ENCODE results near the gene INTS7.

Gene INTS7, protein sequence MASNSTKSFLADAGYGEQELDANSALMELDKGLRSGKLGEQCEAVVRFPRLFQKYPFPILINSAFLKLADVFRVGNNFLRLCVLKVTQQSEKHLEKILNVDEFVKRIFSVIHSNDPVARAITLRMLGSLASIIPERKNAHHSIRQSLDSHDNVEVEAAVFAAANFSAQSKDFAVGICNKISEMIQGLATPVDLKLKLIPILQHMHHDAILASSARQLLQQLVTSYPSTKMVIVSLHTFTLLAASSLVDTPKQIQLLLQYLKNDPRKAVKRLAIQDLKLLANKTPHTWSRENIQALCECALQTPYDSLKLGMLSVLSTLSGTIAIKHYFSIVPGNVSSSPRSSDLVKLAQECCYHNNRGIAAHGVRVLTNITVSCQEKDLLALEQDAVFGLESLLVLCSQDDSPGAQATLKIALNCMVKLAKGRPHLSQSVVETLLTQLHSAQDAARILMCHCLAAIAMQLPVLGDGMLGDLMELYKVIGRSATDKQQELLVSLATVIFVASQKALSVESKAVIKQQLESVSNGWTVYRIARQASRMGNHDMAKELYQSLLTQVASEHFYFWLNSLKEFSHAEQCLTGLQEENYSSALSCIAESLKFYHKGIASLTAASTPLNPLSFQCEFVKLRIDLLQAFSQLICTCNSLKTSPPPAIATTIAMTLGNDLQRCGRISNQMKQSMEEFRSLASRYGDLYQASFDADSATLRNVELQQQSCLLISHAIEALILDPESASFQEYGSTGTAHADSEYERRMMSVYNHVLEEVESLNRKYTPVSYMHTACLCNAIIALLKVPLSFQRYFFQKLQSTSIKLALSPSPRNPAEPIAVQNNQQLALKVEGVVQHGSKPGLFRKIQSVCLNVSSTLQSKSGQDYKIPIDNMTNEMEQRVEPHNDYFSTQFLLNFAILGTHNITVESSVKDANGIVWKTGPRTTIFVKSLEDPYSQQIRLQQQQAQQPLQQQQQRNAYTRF

DNA sequence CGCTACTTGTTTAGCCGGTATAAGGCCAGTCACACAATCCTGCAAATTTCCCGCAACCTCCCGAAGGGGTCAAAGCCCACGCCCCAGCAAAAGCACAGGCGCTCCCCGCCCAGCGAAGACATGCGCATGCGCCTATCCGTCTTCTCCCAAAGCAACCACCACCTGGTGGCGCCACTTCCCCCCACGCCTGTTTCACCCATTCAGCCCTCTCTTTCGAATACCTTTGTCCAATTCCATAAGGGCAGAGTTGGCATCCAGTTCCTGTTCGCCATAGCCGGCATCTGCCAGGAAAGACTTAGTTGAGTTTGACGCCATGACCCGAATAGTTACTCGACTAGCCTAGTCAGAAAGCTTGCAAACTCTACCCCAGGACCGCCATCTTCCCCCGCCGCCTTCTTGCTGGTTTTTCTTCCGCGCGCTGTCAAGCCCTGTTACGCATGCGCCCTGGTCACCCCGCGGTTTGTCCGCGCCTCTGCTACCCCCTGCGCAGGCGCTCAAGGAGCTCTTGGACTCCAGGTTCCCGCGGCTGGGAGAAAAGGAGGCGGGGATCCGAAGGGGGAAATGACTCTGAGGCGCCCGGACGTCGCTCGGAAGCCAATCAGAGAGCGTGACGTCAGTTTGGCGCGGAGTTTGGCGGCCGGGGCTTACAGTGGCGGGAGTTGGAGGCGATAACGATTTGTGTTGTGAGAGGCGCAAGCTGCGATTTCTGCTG, at the start of gene INTS7, which contains the start of gene DTL:
Gene INTS7 (minus strand): TSS at position 435 of the 712 bp plus-strand sequence. CDS start 120 bp downstream, at position 315.
Gene DTL (plus strand): TSS at position 626 of the 712 bp plus-strand sequence. CDS start 143 bp downstream, outside the sequence.
- peak; percentile 99 for DNase-seq

DNA sequence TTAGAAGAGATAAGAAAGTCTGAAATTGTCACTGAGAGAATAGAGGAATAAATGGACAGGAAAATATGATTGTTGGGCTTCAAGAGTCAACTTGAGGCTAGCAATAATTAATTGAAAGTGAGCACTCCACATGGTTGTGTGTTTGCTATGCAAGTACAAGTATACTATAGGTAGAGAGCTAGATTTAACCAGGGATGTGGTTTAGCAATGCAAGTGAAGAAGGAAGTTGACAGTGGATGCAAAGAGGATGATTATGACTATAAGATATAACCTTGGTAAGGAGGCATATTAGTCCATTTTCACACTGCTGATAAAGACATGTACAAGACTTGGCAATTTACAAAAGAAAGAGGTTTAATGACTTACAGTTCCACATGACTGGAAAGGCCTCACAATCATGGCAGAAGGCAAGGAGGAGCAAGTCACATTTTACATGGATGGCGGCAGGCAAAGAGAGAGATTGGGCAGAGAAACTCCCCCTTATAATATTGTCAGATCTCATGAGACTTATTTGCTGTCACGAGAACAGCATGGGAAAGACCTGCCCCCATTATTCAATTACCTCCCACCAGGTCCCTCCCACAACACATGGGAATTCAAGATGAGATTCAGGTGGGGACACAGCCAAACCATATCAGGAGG, 47.5 kb upstream of the INTS7 start:
- no peak for DNase-seq

DNA sequence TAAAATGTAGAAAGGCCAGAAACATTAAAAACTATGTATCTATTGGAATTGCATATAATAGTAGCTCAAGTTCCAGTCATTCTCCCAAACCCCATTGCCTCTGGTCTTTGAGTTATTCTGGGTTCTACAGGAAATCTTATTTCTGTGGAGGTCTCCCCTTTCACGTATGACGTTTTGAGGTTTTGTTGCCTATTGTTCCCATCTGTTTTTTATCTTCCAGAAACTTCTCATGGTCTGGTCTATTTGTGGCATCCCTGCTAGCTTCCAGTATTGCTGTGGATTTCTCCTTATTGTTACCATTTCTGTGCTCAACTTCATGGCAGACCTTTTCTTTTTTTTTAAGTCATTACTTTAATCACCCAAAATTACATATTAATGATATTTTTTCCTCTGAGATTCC, 43.5 kb upstream of the INTS7 start:
- no peak for DNase-seq

DNA sequence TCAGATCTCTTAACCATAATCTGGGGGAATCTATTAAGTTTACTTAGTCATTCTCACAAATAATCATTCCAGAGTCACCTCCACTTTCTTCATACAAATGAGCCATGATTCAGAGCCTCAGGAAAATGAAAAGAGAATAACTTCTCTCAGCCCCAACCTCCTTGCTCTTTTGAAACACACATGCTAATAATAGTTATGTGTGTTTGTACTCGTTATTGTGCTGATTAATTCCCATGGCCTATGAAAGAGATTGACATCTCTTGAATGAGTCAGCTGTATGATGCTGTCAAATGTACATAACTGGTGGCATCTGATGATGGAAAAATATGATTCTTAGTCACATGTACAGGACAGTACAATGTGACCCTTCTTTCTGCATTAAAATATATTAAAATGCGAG, 41.7 kb upstream of the INTS7 start:
- no peak for DNase-seq

DNA sequence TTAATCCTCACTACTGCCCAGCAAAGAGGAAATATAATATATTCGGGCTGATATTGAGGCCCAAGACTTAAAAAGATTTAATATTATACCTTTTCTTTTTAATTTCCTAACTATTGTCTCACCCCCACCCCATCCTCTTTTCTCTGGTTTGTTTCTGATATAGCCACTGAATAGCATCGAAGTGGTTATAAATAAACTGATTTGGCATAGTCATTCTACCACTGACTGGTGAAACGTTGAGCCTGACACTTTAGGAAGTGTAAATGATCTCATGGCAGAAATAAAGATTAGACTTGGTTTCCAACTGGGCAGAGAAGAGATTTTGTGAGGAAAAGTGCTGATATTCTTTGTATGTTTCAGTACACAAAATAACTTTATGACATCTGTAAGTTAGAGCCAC, 39.5 kb upstream of the INTS7 start:
- DNase-seq: no peak

DNA sequence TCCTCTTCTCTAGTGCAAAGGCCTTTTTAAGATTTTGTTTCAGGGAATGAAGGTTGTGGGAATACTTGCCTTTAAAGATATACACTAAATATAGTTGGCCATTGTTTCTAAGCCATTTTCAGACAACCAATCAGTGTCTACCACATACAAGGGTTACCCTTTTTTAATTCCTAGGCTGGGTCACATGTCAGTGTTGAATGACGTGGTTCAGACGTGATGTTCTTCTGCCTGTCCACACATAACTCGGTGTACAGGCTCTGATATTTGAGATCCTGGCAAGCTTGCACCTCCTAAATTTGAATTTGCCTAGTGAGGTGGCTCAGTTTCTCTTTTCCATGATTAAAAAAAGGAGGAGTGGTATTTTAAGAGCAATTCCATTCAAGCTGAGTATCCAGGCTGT, 39.0 kb upstream of the INTS7 start:
- DNase-seq: no peak

DNA sequence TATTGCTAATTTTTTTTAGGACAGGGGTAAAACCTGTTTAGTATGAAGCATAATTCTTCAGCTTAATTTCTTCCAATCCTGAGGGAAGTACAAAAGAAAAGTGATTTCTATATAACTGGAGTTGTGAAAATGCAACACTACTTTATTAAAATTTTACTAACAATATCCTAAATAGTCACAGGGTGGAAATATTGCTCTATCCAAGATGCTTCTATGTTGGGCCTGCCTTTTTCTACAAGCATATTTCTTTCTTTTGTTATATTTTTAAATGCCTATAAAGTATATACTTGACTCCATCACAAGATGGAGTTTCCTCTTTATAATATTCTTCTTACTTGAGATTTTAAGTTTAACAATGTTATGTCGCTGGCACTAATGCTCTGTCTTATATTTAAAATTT, 38.1 kb upstream of the INTS7 start:
- no peak for DNase-seq

DNA sequence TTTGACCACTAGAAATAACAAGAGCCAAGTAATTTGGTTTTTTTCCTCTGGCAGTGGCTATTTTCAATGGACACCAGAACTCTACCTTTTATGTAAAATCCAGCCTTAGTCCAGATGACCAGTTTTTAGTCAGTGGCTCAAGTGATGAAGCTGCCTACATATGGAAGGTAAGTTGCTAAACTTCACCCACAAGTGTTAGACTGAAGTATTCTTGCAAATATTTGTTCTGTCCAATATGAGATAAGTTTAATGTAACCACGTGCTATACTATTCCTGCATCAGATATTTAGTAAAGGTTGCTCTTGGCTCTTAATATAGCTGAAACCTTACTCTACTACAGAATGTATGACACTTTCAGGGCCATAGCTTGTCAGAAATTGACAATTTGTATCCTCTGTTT, 36.7 kb upstream of the INTS7 start:
- DNase-seq: no peak

DNA sequence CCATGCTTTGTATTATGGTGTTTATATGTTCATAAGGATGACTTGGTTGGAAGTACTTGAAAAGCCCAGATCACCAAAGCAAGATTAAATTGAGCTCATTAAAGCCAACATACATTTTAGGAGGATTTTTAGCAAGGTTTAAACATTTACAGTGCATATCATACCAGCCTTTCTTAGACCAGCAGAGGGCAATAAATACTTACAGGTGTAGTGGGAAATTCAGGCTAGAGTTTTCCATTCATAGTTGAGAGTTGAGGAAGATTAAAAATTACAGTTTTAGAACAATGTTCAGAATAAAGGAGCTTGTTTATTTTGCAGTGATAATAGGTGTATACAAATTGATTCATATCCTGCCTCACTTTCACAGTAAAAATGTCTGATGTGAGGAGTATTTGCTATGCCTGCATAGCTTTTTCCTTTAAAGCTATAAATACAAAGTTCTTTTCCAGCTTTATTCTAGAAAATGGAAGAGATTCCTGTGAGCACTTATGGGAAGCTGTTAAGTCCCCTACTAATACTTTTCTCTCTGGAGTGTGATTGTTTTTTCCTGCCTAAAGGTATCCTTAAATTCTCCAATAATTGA, 35.5 kb upstream of the INTS7 start:
- peak; percentile 10 for DNase-seq

DNA sequence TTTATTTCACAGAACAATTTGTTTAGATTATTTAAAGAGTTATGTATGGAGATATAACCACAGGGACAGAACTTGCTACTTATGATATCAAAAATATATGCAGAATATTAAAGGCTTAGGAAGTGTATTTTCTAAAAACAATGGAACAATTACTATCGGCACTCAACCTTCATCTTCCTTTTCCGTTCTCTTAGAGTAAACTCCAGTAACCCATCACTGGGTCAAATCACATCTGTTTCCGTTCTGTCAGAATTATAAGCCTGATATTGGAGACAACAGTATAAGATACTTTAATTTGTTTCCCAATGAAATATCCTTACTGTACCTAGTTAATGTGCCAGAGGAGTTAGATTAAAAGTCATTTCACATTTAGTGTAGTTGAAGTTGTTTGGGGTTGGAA, 32.4 kb upstream of the INTS7 start:
- no peak for DNase-seq

DNA sequence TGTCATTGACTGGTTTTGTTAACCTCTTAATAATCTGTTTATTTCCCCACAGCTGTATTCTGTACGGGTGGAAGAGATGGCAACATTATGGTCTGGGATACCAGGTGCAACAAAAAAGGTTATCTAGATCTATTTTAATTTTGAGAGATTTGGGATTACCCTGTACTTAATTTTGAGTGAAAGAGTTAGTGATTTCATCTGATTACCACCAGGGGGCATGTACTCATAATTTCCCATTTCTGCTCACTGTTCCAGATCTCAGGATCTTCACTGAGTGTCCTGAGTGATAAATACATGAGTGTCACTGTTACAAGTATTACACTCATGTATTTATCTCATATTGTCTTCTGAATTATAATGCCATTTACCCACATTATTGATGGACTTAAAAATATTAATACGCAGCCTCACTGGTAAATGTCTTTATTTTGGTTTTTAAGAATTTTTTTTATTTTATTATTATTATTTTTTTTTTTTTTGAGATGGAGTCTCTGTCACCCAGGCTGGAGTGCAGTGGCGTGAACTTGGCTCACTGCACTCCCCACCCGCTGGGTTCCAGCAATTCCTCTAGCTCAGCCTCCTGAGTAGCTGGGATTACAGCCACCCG, 27.6 kb upstream of the INTS7 start:
- peak; percentile 36 for DNase-seq

DNA sequence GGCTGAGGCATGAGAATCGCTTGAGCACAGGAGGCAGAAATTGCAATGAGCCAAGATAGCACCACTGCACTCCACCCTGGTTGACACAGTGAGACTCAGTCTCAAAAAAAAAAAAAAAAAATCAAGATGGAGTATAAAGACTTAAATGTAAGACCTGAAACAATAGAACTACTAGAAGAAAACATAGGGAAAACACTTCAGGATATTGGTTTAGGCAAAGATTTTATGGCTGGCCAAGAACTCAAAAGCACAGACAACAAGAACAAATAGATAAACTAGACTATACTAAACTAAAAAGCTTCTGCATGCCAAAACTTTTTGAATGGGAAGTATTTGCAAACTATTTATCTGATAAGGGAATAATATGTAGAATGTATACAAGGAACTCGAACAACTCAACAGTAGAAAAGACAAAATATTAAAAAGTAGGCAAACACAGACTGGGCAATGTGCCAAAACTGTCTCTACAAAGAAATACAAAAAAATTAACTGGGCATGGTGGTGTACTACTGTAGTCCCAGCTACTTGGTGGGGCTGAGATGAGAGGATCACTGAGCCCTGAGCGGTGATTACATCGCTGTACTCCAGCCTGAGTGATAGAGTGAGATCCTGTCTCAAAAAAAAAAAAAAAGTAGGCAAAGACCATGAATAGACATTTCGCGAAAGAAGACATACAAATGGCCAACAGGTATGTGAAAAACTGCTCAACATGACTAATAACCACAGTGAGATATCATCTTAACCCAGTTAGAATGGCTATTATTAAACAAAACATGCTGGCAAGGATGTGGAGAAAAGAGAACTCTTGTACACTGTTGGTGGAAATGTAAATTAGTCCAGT, 25.5 kb upstream of the INTS7 start:
- no peak for DNase-seq

DNA sequence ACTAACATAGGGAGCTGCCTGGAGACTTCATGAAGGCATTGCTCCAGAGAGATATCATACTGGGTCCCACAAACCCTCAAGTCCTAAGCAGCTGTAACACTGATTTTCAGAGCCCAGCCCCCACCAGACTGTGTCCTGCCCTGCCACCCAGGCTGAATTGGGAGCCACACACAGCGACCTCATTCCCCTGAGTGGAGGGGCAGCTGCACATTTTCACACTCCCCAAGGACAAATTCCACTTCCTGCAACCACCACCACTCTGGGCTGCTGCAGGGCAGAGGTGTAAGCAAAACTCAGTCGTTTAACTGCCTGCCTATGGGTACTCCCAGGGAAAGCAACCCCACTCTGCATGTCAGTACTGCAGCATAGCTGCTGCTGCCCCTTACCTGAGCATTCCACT, 20.0 kb upstream of the INTS7 start:
- no peak for DNase-seq

DNA sequence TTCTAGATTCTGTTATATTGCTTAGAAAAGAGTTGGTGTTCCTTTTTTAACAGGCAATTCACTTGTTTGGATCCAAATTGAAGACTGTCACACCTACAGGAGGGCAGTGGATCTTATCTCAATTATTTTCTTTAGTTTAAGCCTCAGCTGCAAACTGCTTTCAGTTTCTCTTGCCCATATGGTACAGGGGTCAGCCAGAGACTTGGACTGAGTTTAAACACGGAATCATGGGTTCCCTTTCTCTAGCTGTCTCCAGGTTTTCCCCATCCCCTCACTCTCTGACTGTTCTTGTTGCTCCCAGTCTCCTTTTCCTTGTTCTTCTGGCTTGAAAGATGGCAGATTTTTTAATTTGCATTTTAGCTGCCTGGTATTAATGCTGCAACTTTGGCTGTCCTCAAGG, 18.6 kb upstream of the INTS7 start:
- no peak for DNase-seq

DNA sequence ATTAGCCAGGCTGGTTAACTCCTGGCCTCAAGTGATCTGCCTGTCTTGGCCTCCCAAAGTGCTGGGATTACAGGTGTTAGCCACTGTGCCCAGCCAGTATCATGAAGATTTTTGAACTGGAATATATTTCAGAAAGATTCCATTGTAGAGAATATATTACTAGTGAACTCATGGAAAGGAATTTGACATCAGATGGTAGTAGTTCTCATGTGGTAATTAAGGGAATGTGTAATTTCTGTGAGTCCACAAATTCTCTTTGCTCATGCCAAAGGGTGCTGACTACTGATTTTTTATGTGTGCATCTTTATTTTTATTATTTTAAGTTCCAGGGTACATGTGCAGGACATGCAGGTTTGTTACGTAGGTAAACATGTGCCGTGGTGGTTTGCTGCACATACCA, 10.6 kb upstream of the INTS7 start:
- no peak for DNase-seq

DNA sequence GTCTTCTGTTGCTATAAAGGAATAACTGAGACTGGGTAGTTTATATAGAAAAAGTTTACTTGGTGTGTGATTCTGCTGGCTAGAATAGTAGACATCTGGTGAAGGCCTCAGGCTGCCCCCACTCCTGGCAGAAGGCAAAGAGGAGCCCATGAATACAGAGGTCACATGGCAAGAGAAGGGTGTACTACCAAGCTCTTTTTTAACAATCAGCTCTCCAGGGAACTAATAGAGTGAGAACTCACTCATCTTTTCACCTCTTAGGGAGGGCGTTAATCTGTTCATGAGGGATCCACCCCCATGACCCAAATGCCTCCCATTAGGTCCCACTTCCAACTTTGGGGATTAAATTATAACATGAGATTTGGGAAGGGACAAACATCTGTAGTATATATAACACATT, 9.5 kb upstream of the INTS7 start:
- DNase-seq: no peak

DNA sequence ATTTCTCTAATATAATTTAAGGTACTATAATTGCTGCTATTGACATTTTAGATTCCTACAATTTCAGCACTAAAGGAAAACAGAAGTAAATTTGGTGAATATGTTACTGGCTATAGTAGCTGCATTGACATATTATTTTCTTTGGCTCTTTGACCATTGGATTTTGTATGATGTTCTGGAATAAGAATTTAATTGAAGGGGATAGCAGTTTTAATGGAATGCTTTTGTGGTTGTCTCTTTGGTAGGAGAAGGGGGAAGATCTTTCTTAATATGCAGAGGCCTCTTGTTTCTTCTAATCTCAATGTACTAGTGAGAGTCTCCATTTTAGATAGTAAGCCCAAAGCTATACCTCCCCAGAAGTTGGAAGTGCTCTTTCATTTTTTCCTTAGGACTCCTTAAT, 7.1 kb upstream of the INTS7 start:
- no peak for DNase-seq

DNA sequence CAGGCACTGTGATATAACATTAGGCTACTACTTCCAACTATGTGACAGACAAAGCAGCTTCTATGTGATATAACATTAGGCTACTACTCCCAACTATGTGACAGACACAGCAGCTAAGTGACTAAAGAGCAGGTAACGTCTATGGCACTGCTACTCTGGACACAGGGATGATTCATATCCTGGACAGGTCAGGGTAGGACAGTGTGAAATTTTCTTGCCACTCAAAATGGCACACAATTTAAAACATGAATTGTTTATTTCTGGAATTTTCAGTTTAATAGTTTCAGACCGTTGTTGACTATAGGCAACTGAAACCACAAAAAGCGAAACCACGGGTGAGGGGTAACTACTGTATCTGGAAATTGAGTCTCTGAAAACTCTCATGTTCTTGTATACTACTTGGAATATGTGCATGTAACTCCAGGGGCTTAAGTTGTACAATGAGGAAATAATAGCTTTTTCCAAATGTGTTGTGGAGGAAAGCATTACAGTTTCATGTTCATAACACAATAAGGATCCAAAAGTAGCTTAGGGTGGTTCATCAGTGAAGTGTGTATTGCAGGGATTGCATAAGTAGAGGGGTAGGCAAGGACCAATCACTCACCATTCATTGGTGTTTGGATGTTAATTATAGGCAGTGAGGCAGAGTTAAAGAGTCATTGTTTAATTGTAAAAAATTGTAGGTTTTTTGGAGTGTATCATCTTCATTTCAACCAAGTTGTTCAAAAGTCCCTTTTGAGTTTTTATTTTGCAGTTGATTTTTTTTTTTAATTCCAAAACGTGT, 5.5 kb upstream of the INTS7 start:
- DNase-seq: peak; percentile 20

DNA sequence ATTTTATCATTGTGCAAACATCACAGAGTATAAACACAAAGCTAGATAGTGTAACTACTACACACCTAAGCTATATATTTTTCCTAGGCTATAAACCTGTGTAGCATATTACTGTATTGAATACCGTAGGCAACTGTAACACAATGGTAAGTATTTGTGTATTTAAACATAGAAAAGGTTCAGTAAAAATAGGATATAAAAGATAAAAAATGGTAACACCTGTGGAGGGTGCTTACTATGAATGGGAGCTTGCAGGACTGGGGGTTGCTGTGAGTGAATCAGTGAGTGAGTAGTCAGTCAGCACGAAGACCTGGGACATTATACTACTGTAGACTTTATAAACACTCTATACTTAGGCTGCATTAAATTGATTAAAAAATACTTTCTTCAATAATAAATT, 4.3 kb upstream of the INTS7 start:
- DNase-seq: no peak

DNA sequence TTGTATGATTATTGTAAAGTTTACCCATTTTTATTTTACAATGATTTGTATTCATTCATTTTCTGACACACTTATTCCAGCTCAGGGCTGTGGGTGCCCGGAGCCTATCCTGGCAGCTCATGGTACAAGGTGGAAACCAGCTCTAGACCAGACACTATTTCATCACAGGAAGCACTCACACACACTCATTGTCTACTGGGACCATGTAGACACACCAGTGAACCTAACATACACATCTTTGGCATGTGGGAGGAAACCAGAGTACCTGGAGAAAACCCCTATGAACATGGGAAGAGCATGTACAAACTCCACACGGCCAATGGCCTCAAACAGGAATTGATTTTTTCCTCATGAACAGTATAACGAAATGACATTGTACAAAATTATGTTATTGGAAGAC, 2.5 kb upstream of the INTS7 start:
- DNase-seq: peak; percentile 30

All from activated CD4-positive, alpha-beta T cell treated with anti-CD3 and anti-CD28 coated beads, Interleukin-2, amount 50 U/mL, for 16 hours (primary cell).